HG02588 (cell line): ENCODE data around the gene FRMD5.

Experiments used
- ATAC-seq: cut with Tn5 transposase; IDR thresholded peaks from one replicate; pipeline ENCODE4 v1.9.1; 2021; ENCODE audit warnings: mild to moderate bottlenecking, moderate library complexity; ENCODE audit not compliant: unreplicated experiment

Gene FRMD5

GRCh38 chr15:43901495-43901894, 293.6 kb downstream of the FRMD5 start:
- ATAC-seq = no peak

GRCh38 chr15:43900996-43901395, 294.1 kb downstream of the FRMD5 start:
- no peak for ATAC-seq

- ATAC-seq = no peak
Observed at GRCh38 chr15:43899928-43900327, 295.1 kb downstream of the FRMD5 start.

GRCh38 chr15:43898891-43899290, 296.2 kb downstream of the FRMD5 start:
- ATAC-seq = no peak

GRCh38 chr15:43896543-43896942, 298.5 kb downstream of the FRMD5 start:
- no peak for ATAC-seq

- no peak for ATAC-seq
Observed at GRCh38 chr15:43895586-43895985, 299.5 kb downstream of the FRMD5 start.

- no peak for ATAC-seq
Observed at GRCh38 chr15:43893956-43894355, 301.1 kb downstream of the FRMD5 start.

- no peak for ATAC-seq
Observed at GRCh38 chr15:43889042-43889441, 306.0 kb downstream of the FRMD5 start.

- ATAC-seq = no peak
Observed at GRCh38 chr15:43887901-43888300, 307.2 kb downstream of the FRMD5 start.

GRCh38 chr15:43886558-43886957, 308.5 kb downstream of the FRMD5 start:
- no peak for ATAC-seq

GRCh38 chr15:43883571-43883970, 311.5 kb downstream of the FRMD5 start:
- ATAC-seq = no peak

- no peak for ATAC-seq
Observed at GRCh38 chr15:43881944-43882343, 313.1 kb downstream of the FRMD5 start.

GRCh38 chr15:43881245-43881644, 313.8 kb downstream of the FRMD5 start:
- ATAC-seq = no peak

- no peak for ATAC-seq
Observed at GRCh38 chr15:43880406-43881194, 314.5 kb downstream of the FRMD5 start.

- no peak for ATAC-seq
Observed at GRCh38 chr15:43879386-43880355, 315.4 kb downstream of the FRMD5 start.

GRCh38 chr15:43878446-43878845, 316.6 kb downstream of the FRMD5 start:
- ATAC-seq = no peak

GRCh38 chr15:43877371-43877770, 317.7 kb downstream of the FRMD5 start:
- ATAC-seq = no peak

GRCh38 chr15:43876872-43877271, 318.2 kb downstream of the FRMD5 start:
- no peak for ATAC-seq

GRCh38 chr15:43873651-43874050, 321.4 kb downstream of the FRMD5 start:
- no peak for ATAC-seq

- ATAC-seq = no peak
Observed at GRCh38 chr15:43872416-43873020, 322.6 kb downstream of the FRMD5 start.

- no peak for ATAC-seq
Observed at GRCh38 chr15:43871835-43872234, 323.2 kb downstream of the FRMD5 start.
